ENCODE results near the gene REV3L.

REV3L gene

GRCh38 chr6:111482188-111482958 is 645 bp downstream of the REV3L start:
- Histone ChIP-seq H3K27me3 (ENCODE audit: insufficient read depth, poor library complexity, severe bottlenecking) (no peaks in the 10 kb centered on the region), H3K4me1 (ENCODE audit: insufficient read depth, poor library complexity, severe bottlenecking) (peaks cover 40% of the 10 kb centered on the region), H3K27ac (ENCODE audit: poor library complexity, severe bottlenecking) (peak overlapping the region; percentile 89), H3K9me3 (ENCODE audit: severe bottlenecking) (no peaks in the 10 kb centered on the region), H3K36me3 (ENCODE audit: low read depth) (no peaks in the 10 kb centered on the region), H3K4me3 (ENCODE audit: severe bottlenecking) (peak overlapping the region; percentile 75)
- no peak for TF ChIP-seq CTCF (IDR thresholded peaks at IDR 0.05; ENCODE audit: poor library complexity, severe bottlenecking)
- peak; percentile 11; the same call in 2 of the 3 replicates for ATAC-seq (ENCODE audit: low read depth)
- peak; percentile 56 for DNase-seq (ENCODE audit: low spot score)

GRCh38 chr6:111481836-111482187 is 1.2 kb downstream of the REV3L start:
- no peak for TF ChIP-seq CTCF (IDR thresholded peaks at IDR 0.05; ENCODE audit: poor library complexity, severe bottlenecking)
- Histone ChIP-seq H3K4me3 (ENCODE audit: severe bottlenecking) (peak overlapping the region; percentile 75), H3K9me3 (ENCODE audit: severe bottlenecking) (no peaks in the 10 kb centered on the region), H3K36me3 (ENCODE audit: low read depth) (0 out of 2 replicates have a peak, but pooled peaks cover 4% of the 10 kb centered on the region), H3K27me3 (ENCODE audit: insufficient read depth, poor library complexity, severe bottlenecking) (no peaks in the 10 kb centered on the region), H3K27ac (ENCODE audit: poor library complexity, severe bottlenecking) (peak overlapping the region; percentile 89), H3K4me1 (ENCODE audit: insufficient read depth, poor library complexity, severe bottlenecking) (peaks cover 44% of the 10 kb centered on the region)
- ATAC-seq (ENCODE audit: low read depth) = no peak; the same call in 2 of the 3 replicates
- DNase-seq (ENCODE audit: low spot score) = no peak

- Histone ChIP-seq H3K27ac (ENCODE audit: poor library complexity, severe bottlenecking) (peak overlapping the region; percentile 89), H3K36me3 (ENCODE audit: low read depth) (0 out of 2 replicates have a peak, but pooled peaks cover 7% of the 10 kb centered on the region), H3K27me3 (ENCODE audit: insufficient read depth, poor library complexity, severe bottlenecking) (no peaks in the 10 kb centered on the region), H3K9me3 (ENCODE audit: severe bottlenecking) (no peaks in the 10 kb centered on the region), H3K4me3 (ENCODE audit: severe bottlenecking) (peak overlapping the region; percentile 75), H3K4me1 (ENCODE audit: insufficient read depth, poor library complexity, severe bottlenecking) (peaks cover 45% of the 10 kb centered on the region)
- ATAC-seq (ENCODE audit: low read depth) = no peak
- TF ChIP-seq CTCF (IDR thresholded peaks at IDR 0.05; ENCODE audit: poor library complexity, severe bottlenecking) = no peak
- no peak for DNase-seq (ENCODE audit: low spot score)
Observed at GRCh38 chr6:111480988-111481822, 1.8 kb downstream of the REV3L start.

- TF ChIP-seq CTCF (IDR thresholded peaks at IDR 0.05; ENCODE audit: poor library complexity, severe bottlenecking) = peak; percentile 77
- Histone ChIP-seq H3K36me3 (ENCODE audit: low read depth) (0 out of 2 replicates have a peak, but pooled peaks cover 7% of the 10 kb centered on the region), H3K9me3 (ENCODE audit: severe bottlenecking) (no peaks in the 10 kb centered on the region), H3K4me1 (ENCODE audit: insufficient read depth, poor library complexity, severe bottlenecking) (peaks cover 38% of the 10 kb centered on the region), H3K27me3 (ENCODE audit: insufficient read depth, poor library complexity, severe bottlenecking) (no peaks in the 10 kb centered on the region), H3K4me3 (ENCODE audit: severe bottlenecking) (no peak overlapping the region), H3K27ac (ENCODE audit: poor library complexity, severe bottlenecking) (peak overlapping the region; percentile 46)
- ATAC-seq (ENCODE audit: low read depth) = peak; percentile 61
- no peak for DNase-seq (ENCODE audit: low spot score)
Observed at GRCh38 chr6:111478749-111479148, 4.3 kb downstream of the REV3L start.

All from RWPE2 (cell line).